Left kidney (tissue), 8 donors: ENCODE results near the gene AP2M1. TPM values are rescaled to one million over a fixed set of nuclear protein-coding genes. Genes with fewer than 3 reads are reported as not detected.
"Not testable (repeated sequence)": the region's sequence is repeated elsewhere in the genome, so short reads cannot be mapped to it uniquely, and the experiment has no call there.

Source experiments
- DNase-seq: peaks from one replicate; pipeline ENCODE4 v3.0.0-alpha.2; 2013
- long read RNA-seq, 8 donors: transcript quantifications; one replicate each; lab custom pipeline, GENCODE V29; 2026
- polyA plus RNA-seq: library from polyadenylated mRNA; unstranded; fragments of 120-200 nt; gene quantifications from one replicate; pipeline ENCODE4 v1.2.1, GENCODE V29; 2013; ENCODE audit not compliant: insufficient read length

Gene AP2M1
- polyA plus RNA-seq = 380 TPM
- long read RNA-seq, donor 1, transcript AP2M1-202 (11 exons, 2,091 nt) = major isoform, 95 of 148 reads
- long read RNA-seq, donor 1, transcript AP2M1-214 (3 exons, 684 nt) = minor isoform, 8 of 148 reads
- long read RNA-seq, donor 1, transcript AP2M1-207 (10 exons, 1,950 nt) = minor isoform, 9 of 148 reads
- long read RNA-seq, donor 1, partial matches to known transcripts = 36 of 148 reads
- long read RNA-seq, donor 1, other reads (novel, unspliced or antisense) = 0 of 148 reads
- long read RNA-seq, donor 2, transcript AP2M1-214 (3 exons, 684 nt) = minor isoform, 7 of 124 reads
- long read RNA-seq, donor 2, transcript AP2M1-202 (11 exons, 2,091 nt) = major isoform, 80 of 124 reads
- long read RNA-seq, donor 2, partial matches to known transcripts = 35 of 124 reads
- long read RNA-seq, donor 2, other reads (novel, unspliced or antisense) = 0 of 124 reads
- long read RNA-seq, donor 3, transcript AP2M1-207 (10 exons, 1,950 nt) = minor isoform, 5 of 76 reads
- long read RNA-seq, donor 3, transcript AP2M1-202 (11 exons, 2,091 nt) = major isoform, 67 of 76 reads
- long read RNA-seq, donor 3, partial matches to known transcripts = 0 of 76 reads
- long read RNA-seq, donor 3, other reads (novel, unspliced or antisense) = 0 of 76 reads
- long read RNA-seq, donor 4, transcript AP2M1-202 (11 exons, 2,091 nt) = major isoform, 7 of 28 reads
- long read RNA-seq, donor 4, partial matches to known transcripts = 19 of 28 reads
- long read RNA-seq, donor 4, other reads (novel, unspliced or antisense) = 0 of 28 reads
- long read RNA-seq, donor 5, transcript AP2M1-202 (11 exons, 2,091 nt) = major isoform, 135 of 172 reads
- long read RNA-seq, donor 5, partial matches to known transcripts = 25 of 172 reads
- long read RNA-seq, donor 5, other reads (novel, unspliced or antisense) = 0 of 172 reads
- long read RNA-seq, donor 6, transcript AP2M1-202 (11 exons, 2,091 nt) = major isoform, 84 of 120 reads
- long read RNA-seq, donor 6, partial matches to known transcripts = 28 of 120 reads
- long read RNA-seq, donor 6, other reads (novel, unspliced or antisense) = 0 of 120 reads
- long read RNA-seq, donor 7, transcript AP2M1-214 (3 exons, 684 nt) = minor isoform, 10 of 198 reads
- long read RNA-seq, donor 7, transcript AP2M1-202 (11 exons, 2,091 nt) = major isoform, 160 of 198 reads
- long read RNA-seq, donor 7, transcript AP2M1-207 (10 exons, 1,950 nt) = minor isoform, 6 of 198 reads
- long read RNA-seq, donor 7, partial matches to known transcripts = 19 of 198 reads
- long read RNA-seq, donor 7, other reads (novel, unspliced or antisense) = 0 of 198 reads
- long read RNA-seq, donor 8, transcript AP2M1-202 (11 exons, 2,091 nt) = major isoform, 43 of 47 reads
- long read RNA-seq, donor 8, partial matches to known transcripts = 0 of 47 reads
- long read RNA-seq, donor 8, other reads (novel, unspliced or antisense) = 0 of 47 reads

GRCh38 chr3:184174646-184175492 lies at the start of gene AP2M1:
TSS of gene AP2M1 (plus strand) at chr3:184174855. CDS start at chr3:184176994, 2,139 bp downstream.
- peak; percentile 97 for DNase-seq

GRCh38 chr3:184126006-184126405 lies 48.6 kb upstream of the AP2M1 start:
- no peak for DNase-seq

GRCh38 chr3:184129012-184129411 lies 45.6 kb upstream of the AP2M1 start:
- no peak for DNase-seq

GRCh38 chr3:184132945-184133344 lies 41.7 kb upstream of the AP2M1 start:
- no peak for DNase-seq

- peak; percentile 71 for DNase-seq
Observed at GRCh38 chr3:184133840-184134745, 40.6 kb upstream of the AP2M1 start.

GRCh38 chr3:184134746-184135148 lies 39.9 kb upstream of the AP2M1 start:
- peak; percentile 25 for DNase-seq

GRCh38 chr3:184135149-184135910 lies 39.3 kb upstream of the AP2M1 start, which contains the start of gene EIF2B5:
TSS of gene EIF2B5 (plus strand) at chr3:184135358. CDS start at chr3:184135386, 28 bp downstream.
- peak; percentile 93 for DNase-seq

- DNase-seq = no peak
Observed at GRCh38 chr3:184135911-184136260, 38.8 kb upstream of the AP2M1 start.

- no peak for DNase-seq
Observed at GRCh38 chr3:184140436-184140835, 34.2 kb upstream of the AP2M1 start.

GRCh38 chr3:184142199-184142598 lies 32.5 kb upstream of the AP2M1 start:
- DNase-seq = no peak

- no peak for DNase-seq
Observed at GRCh38 chr3:184143327-184143726, 31.3 kb upstream of the AP2M1 start.

GRCh38 chr3:184144505-184144904 lies 30.1 kb upstream of the AP2M1 start:
- no peak for DNase-seq

- peak; percentile 49 for DNase-seq
Observed at GRCh38 chr3:184145111-184145524, 29.5 kb upstream of the AP2M1 start.

- no peak for DNase-seq
Observed at GRCh38 chr3:184145751-184146270, 28.8 kb upstream of the AP2M1 start.

GRCh38 chr3:184148076-184148475 lies 26.6 kb upstream of the AP2M1 start:
- no peak for DNase-seq

- DNase-seq = no peak
Observed at GRCh38 chr3:184149123-184149522, 25.5 kb upstream of the AP2M1 start.

- DNase-seq = not testable (repeated sequence)
Observed at GRCh38 chr3:184149770-184150169, 24.9 kb upstream of the AP2M1 start.

- DNase-seq = no peak
Observed at GRCh38 chr3:184154885-184155643, 19.6 kb upstream of the AP2M1 start, which contains the start of gene DVL3. TSS of gene DVL3 (plus strand) at chr3:184155377. CDS start at chr3:184155636, 259 bp downstream.
